Fibroblast of lung (primary cell): ENCODE results near the gene ATP5F1C. TPM values are rescaled to one million over a fixed set of nuclear protein-coding genes. Genes with fewer than 3 reads are reported as not detected.
A peak's percentile ranks its signal among the peaks of the same experiment; 100 is the strongest.

Experiments
- DNase-seq, 2 donors: peaks; one replicate each; pipeline versions ENCODE4 v3.0.0 to v3.0.0-alpha.2; 2010; ENCODE audit warnings: low read depth in 2 of 2
- H2AFZ ChIP-seq: 2 replicates; pipeline ENCODE4 v1.5.1; 2012; ENCODE audit warnings: low read length, control low read depth, inconsistent platforms
- H3K27ac ChIP-seq: 2 replicates; pipeline ENCODE4 v1.5.1; 2011; ENCODE audit warnings: low read length, control low read depth; ENCODE audit not compliant: insufficient read depth
- H3K27me3 ChIP-seq: 2 replicates; pipeline ENCODE4 v1.5.1; 2011; ENCODE audit warnings: mild to moderate bottlenecking, low read length; ENCODE audit not compliant: control insufficient read depth, insufficient read depth
- H3K36me3 ChIP-seq: 2 replicates; pipeline ENCODE4 v1.5.1; 2011; ENCODE audit warnings: low read length; ENCODE audit not compliant: control insufficient read depth, insufficient read depth
- H3K4me1 ChIP-seq: 2 replicates; pipeline ENCODE4 v1.5.1; 2011; ENCODE audit warnings: low read length; ENCODE audit not compliant: control insufficient read depth, insufficient read depth; ENCODE audit errors: extremely low read depth
- H3K4me2 ChIP-seq: 2 replicates; pipeline ENCODE4 v1.5.1; 2011; ENCODE audit warnings: low read length, control low read depth; ENCODE audit not compliant: insufficient read depth; ENCODE audit errors: extremely low read depth
- H3K4me3 ChIP-seq, 4 experiments: fragments of 200-600 bp in 1 of 4; sonication (generic) in 1 of 4; replicated peaks in 1 of 4; 2 replicates each; pipeline ENCODE4 v1.5.1; 2011 to 2016; ENCODE audit warnings: low read length in 4 of 4, low read depth in 3 of 4, mild to moderate bottlenecking in 3 of 4, control low read depth in 2 of 4, inconsistent platforms in 1 of 4, mixed read lengths in 1 of 4; ENCODE audit not compliant: insufficient read depth in 1 of 4; ENCODE audit errors: control extremely low read depth in 1 of 4
- H3K79me2 ChIP-seq: 2 replicates; pipeline ENCODE4 v1.5.1; 2012; ENCODE audit warnings: mild to moderate bottlenecking, low read length, inconsistent platforms; ENCODE audit not compliant: control insufficient read depth, insufficient read depth
- H3K9ac ChIP-seq: 2 replicates; pipeline ENCODE4 v1.5.1; 2011; ENCODE audit warnings: mild to moderate bottlenecking, low read length, control low read depth; ENCODE audit not compliant: insufficient read depth
- H3K9me3 ChIP-seq: 2 replicates; pipeline ENCODE4 v1.5.1; 2012; ENCODE audit warnings: low read depth, low read length; ENCODE audit not compliant: control insufficient read depth, insufficient read depth
- H4K20me1 ChIP-seq: 2 replicates; pipeline ENCODE4 v1.5.1; 2011; ENCODE audit warnings: low read length; ENCODE audit not compliant: control insufficient read depth, insufficient read depth; ENCODE audit errors: extremely low read depth
- CTCF ChIP-seq, 2 donors: IDR thresholded peaks in 1 of 2; conservative IDR thresholded peaks in 1 of 2; 1 replicate in 1 of 2; 2 replicates in 1 of 2; pipeline ENCODE4 v1.5.1; 2011 to 2012; ENCODE audit warnings: low read length in 2 of 2, control low read depth in 1 of 2, inconsistent platforms in 1 of 2, low read depth in 1 of 2, mild to moderate bottlenecking in 1 of 2
- EZH2 ChIP-seq: IDR thresholded peaks from 2 replicates; pipeline ENCODE4 v1.5.1; 2012; ENCODE audit warnings: low read length, control low read depth, mild to moderate bottlenecking; ENCODE audit errors: missing control alignments
- polyA plus RNA-seq, 2 donors: library from polyadenylated mRNA; depleted of rRNA in 1 of 2; stranded (reverse) in 1 of 2; unstranded in 1 of 2; fragments of >200 nt; gene quantifications; 2 replicates each; pipeline ENCODE4 v1.2.1, GENCODE V29; 2011 to 2012; ENCODE audit warnings: missing spikeins in 1 of 2
- total RNA-seq: library from RNA; depleted of rRNA; stranded (reverse); fragments of >200 nt; gene quantifications from 2 replicates; pipeline ENCODE4 v1.2.1, GENCODE V29; 2014

The ATP5F1C gene
- total and polyA plus RNA-seq, 2 donors (not counting 1 experiment from before 2014, with no cell fraction given): 170 to 353 TPM

GRCh38 chr10:7853226-7853842 lies 65.4 kb downstream of the ATP5F1C start:
- Histone ChIP-seq H3K9ac (no peak overlapping the region), H3K4me2 (no peak overlapping the region), H3K27me3 (no peaks in the 10 kb centered on the region), H3K9me3 (no peaks in the 10 kb centered on the region), H3K4me3 (no peak overlapping the region), H3K27ac (no peak overlapping the region), H4K20me1 (no peaks in the 10 kb centered on the region), H3K4me1 (no peaks in the 10 kb centered on the region), H2AFZ (no peak overlapping the region), H3K79me2 (no peaks in the 10 kb centered on the region), H3K36me3 (no peaks in the 10 kb centered on the region)
- DNase-seq: no peak
- TF ChIP-seq EZH2 (no peak), CTCF (conservative IDR thresholded peaks at IDR 0.05 in 1 of 2, IDR thresholded peaks at IDR 0.05 in 1 of 2; ENCODE audit: low read depth in 1 of 2, low read length in 2 of 2) (no peak)

- no peaks in the 10 kb centered on the region for H3K79me2 ChIP-seq
- H3K27ac ChIP-seq: no peak overlapping the region
- no peaks in the 10 kb centered on the region for H4K20me1 ChIP-seq
- no peak for DNase-seq
- H3K4me3 ChIP-seq: no peak overlapping the region
- no peak overlapping the region for H3K4me2 ChIP-seq
- no peak overlapping the region for H3K9ac ChIP-seq
- TF ChIP-seq EZH2: no peak
- TF ChIP-seq CTCF (conservative IDR thresholded peaks at IDR 0.05 in 1 of 2, IDR thresholded peaks at IDR 0.05 in 1 of 2; ENCODE audit: low read depth in 1 of 2, low read length in 2 of 2): no peak
- H3K27me3 ChIP-seq: no peaks in the 10 kb centered on the region
- H3K9me3 ChIP-seq: no peaks in the 10 kb centered on the region
- no peaks in the 10 kb centered on the region for H3K4me1 ChIP-seq
- no peak overlapping the region for H2AFZ ChIP-seq
- no peaks in the 10 kb centered on the region for H3K36me3 ChIP-seq
Measured at GRCh38 chr10:7853890-7854289, 65.9 kb downstream of the ATP5F1C start.

GRCh38 chr10:7855205-7855604 lies 67.2 kb downstream of the ATP5F1C start:
- Histone ChIP-seq H3K36me3 (no peaks in the 10 kb centered on the region), H3K9ac (no peak overlapping the region), H3K4me1 (no peaks in the 10 kb centered on the region), H3K79me2 (no peaks in the 10 kb centered on the region), H3K4me2 (no peak overlapping the region), H3K4me3 (no peak overlapping the region), H3K27me3 (no peaks in the 10 kb centered on the region), H4K20me1 (no peaks in the 10 kb centered on the region), H3K27ac (no peak overlapping the region), H2AFZ (no peak overlapping the region), H3K9me3 (no peaks in the 10 kb centered on the region)
- no peak for TF ChIP-seq CTCF (conservative IDR thresholded peaks at IDR 0.05 in 1 of 2, IDR thresholded peaks at IDR 0.05 in 1 of 2; ENCODE audit: low read depth in 1 of 2, low read length in 2 of 2)
- TF ChIP-seq EZH2: no peak
- peak in 1 of 2 donors; percentile 6 for DNase-seq
